ENCODE measurements around the gene SERPINI1. TPM values are rescaled to one million over a fixed set of nuclear protein-coding genes. Genes with fewer than 3 reads are reported as not detected.
A peak's percentile ranks its signal among the peaks of the same experiment; 100 is the strongest.

Gene SERPINI1
- total RNA-seq, 2 donors from 2014 or later = 2.0 to 3.8 TPM

- TF ChIP-seq CTCF (IDR thresholded peaks at IDR 0.05) = peak in 1 of 2 donors; percentile 29
- H3K36me3 ChIP-seq = no peaks in the 10 kb centered on the region
- H3K9me3 ChIP-seq = peaks cover 0 to 4% of the 10 kb centered on the region in 2 donors
- H3K4me3 ChIP-seq = no peak overlapping the region
- H3K27me3 ChIP-seq = no peaks in the 10 kb centered on the region
- H3K4me1 ChIP-seq = peaks cover 0 to 28% of the 10 kb centered on the region in 2 donors
- H3K27ac ChIP-seq = no peak overlapping the region
- no peak for DNase-seq (ENCODE audit: low spot score)
These were observed 137.4 kb downstream of the SERPINI1 start for GRCh38 chr3:167872941-167873340.

DNA sequence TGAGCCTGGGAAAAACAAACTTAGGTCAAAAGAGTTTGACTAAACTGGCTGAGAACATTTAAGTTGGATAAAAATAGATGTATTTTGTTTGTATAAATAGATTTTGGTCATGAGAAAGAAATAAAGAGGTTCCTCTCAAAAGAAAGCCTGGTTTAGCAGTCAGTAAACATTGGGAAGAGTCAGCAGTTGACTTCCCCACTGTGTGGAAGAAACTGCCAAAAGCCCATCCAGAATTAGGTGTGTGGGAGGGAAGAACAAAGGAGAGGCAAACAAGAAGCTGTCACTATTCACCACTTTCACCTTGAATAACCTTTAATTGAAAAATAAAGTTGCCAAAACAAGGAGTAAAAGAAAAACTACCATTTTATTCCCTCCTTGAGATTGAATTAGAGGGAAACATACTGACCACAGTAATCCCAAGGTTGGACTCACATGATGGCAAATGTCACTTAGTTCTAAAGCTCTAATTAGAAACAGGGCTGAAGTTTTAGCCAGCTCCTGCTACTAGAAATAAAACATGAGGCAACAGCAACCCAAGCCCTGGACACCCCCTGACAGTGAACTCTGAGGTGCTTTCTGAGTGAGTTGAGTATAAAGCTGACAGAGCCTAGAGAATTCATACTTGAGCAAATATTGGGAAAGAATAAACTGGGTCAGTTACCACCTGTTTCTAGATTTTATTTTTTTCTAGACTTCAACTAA lies 139.3 kb downstream of the SERPINI1 start:
- H3K9me3 ChIP-seq = no peaks in the 10 kb centered on the region
- DNase-seq (ENCODE audit: low spot score) = no peak
- H3K4me1 ChIP-seq = peaks cover 0 to 28% of the 10 kb centered on the region in 2 donors

More for the DNA sequence above, 139.3 kb downstream of the SERPINI1 start:
- Histone ChIP-seq H3K36me3 (no peaks in the 10 kb centered on the region), H3K27me3 (no peaks in the 10 kb centered on the region), H3K4me3 (no peak overlapping the region), H3K27ac (peak overlapping the region; percentile 54 to 65)
- no peak for TF ChIP-seq CTCF (IDR thresholded peaks at IDR 0.05)

Other genes with a start within 250 kb of the SERPINI1 start
- gene WDR49, start 81.8 kb upstream of the SERPINI1 start, total RNA-seq = 10 to 100 TPM in 1 of 2 donors, 1 to 10 TPM in 1; 5.5 to 14.8 TPM
- 10 to 100 TPM; 31.8 to 40.5 TPM for gene PDCD10, start 829 bp upstream of the SERPINI1 start, total RNA-seq

Measured in right atrium auricular region (tissue), 2 donors.